Erythroblast (primary cell): ENCODE results near the gene C2CD3.

Experiments
- DNase-seq, 2 experiments: peaks; one replicate each; lab custom pipeline; 2025; lab: John Stamatoyannopoulos, UW
- GATA1 ChIP-seq: IDR thresholded peaks from 2 replicates; pipeline ENCODE4 v1.6.1; 2011; ENCODE audit warnings: low read depth, mild to moderate bottlenecking, control low read depth, low read length, moderate library complexity
- POLR2A ChIP-seq: IDR thresholded peaks from 2 replicates; pipeline ENCODE4 v1.6.1; 2011; ENCODE audit warnings: mild to moderate bottlenecking, low read length

Gene C2CD3

DNA sequence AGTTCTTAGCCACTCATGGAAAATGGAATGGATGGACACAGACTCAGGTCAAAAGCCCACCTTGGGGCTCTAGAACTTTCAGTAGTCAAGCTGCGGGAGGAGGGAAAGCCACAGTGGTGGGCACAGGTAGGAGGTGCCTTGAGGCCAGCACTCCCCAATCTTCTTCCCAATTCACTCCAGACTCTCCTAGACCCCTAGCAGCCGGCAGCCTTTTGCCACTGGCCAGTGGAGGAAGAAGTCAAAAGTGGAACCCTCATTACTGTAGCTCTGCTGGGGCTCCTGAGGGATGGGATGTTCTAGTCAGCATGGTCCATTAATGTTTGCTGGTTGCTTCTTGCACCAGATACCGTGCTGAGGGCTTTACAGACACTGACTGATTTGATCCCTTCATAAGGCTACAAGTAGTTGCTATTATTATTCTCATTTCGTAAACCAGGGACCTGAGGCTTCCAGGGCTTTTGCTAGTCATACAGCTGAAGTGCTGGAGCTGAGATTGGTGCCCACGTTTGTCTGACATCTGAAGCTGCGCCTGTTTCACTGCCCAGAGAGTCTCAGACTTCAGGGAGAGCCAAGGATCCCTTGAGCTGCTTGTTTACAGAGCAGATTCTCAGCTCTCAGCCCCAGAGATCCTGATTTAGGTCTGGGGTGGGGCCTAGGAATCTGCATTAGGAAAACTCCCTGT is 163.0 kb downstream of the C2CD3 start:
- DNase-seq, result no peak
- TF ChIP-seq GATA1 (no peak), POLR2A (no peak)

DNA sequence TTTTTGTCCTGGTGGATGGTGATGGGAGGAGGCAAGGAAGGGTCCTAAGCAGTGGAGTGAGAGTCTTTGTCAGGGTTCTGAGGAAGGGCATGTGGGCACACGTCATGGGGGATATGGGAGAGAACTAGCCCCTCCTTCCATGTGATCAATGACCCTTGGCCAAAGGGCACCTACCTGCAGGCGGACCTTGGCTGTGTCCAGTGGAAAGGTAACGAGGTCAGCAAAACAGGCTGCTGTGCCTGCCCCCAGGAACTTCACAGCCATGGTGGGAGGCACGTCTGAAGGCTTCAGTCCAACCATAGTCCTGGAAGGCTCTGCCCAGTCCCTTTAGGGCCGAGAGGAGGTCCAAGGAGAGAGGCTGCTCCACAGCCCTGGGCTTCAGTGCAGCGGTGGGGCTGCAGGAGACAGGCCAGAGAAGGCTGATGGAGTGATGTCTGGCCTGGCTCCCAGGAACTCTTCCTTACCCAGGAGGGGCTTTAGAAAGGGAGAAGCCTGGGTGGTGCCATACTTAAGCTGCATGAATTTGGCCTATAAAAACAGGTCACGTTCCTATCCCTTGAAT is 164.0 kb downstream of the C2CD3 start:
- DNase-seq, result no peak
- TF ChIP-seq GATA1, result no peak
- no peak for TF ChIP-seq POLR2A

DNA sequence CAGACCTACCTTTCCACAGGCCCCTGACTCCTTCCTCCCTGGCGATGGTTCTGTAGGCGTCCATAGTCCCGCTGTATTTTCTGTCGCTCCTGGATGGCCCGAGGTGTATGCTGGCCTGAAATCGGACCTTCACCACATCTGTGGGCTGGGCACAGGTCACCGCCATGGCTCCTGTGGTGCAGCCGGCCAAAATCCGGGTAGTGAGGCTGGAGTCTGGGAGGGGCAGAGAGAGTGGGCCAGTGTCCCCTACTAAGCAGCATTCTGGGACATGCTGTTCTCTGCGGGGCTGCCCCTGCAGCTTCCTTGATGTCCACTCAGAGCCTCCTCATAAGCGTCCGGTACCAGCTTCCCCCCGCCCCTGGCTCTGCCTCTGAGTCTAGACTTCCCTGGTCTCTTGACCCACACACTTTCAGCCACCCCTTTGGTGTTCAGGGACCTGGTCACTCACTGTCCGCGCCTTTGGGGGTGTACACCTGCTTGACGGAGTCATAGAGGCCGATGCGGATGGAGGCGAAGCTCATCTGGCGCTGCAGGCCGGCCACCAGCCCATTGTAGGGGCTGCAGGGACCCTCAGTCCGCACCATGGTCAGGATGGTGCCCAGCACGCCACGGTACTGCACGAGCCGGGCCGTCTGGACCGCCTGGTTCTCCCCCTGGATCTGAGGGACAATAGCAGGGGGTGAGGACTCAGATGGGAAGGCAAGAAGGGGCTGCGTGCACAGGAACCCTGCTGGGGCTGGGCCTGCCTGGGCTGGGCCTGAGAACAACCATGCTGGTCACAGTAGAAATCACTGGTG is 164.9 kb downstream of the C2CD3 start:
- TF ChIP-seq POLR2A (no peak), GATA1 (no peak)
- no peak for DNase-seq

GRCh38 chr11:74004759-74005615 is 165.8 kb downstream of the C2CD3 start:
- peak; percentile 56 to 66 for DNase-seq
- TF ChIP-seq POLR2A (no peak), GATA1 (no peak)

DNA sequence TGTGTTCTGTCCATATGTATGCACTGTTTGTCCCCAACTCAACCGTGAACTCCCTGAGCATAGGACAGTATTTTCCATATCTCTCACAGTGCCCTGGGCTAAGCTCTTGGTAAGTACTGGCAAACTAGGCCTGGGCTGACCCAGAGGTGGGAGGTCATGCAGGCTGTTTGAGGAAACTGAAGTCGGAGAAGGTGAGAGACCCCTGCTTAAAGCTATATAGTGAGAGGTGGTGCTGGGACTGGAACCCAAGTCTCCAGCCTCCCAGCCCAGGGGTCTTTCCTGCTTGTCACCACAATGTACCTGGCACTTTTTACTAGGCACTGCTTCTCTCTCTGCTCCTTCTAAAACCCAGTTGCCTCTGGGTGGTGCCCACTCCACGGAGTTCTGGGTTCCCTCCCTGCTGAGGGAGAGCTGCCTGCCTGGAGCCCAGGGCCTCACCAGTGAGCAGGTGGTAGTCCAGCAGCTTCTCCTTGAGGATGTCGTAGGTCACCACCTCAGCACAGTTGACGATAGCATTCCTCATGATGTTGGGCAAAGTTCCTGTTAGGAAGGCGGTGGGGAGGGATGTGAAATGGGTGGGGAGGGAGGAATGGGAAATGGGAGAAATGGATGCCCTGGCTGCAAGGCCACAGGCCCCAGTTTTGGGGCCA is 166.6 kb downstream of the C2CD3 start:
- no peak for TF ChIP-seq POLR2A

DNA sequence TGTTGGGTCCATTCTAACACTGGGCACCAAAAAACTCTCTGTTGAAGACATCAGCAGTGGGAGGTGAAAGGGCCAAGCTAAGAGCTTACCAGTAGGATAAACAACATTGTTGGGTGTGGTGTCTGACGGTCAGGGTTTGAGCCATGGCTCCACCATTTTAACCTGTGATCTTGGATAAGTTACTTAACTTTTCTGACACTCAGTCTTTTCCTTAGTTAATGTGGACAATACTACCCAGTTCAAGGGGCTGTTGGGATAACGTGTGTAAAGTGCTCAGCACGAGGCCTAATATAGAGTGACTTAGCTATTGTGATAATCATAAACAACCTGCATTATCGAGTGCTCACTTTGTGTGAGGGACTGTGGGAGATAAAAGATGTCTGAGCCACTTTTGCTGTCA is 168.0 kb downstream of the C2CD3 start:
- TF ChIP-seq GATA1, result no peak
- TF ChIP-seq POLR2A, result no peak
- no peak for DNase-seq

More for the DNA sequence above, 166.6 kb downstream of the C2CD3 start:
- no peak for DNase-seq

GRCh38 chr11:74001822-74002286 is 168.9 kb downstream of the C2CD3 start:
- peak; percentile 65 to 74 for DNase-seq

GRCh38 chr11:74000307-74001133 is 170.3 kb downstream of the C2CD3 start:
- no peak for TF ChIP-seq GATA1
- no peak for TF ChIP-seq POLR2A
- DNase-seq, result no peak

More at GRCh38 chr11:74001822-74002286, 168.9 kb downstream of the C2CD3 start:
- no peak for TF ChIP-seq POLR2A
- TF ChIP-seq GATA1, result no peak

GRCh38 chr11:73999581-74000306 is 171.1 kb downstream of the C2CD3 start:
- DNase-seq, result no peak
- TF ChIP-seq GATA1 (no peak), POLR2A (no peak)

GRCh38 chr11:73998846-73999575 is 171.8 kb downstream of the C2CD3 start:
- no peak for TF ChIP-seq POLR2A
- TF ChIP-seq GATA1, result no peak
- DNase-seq, result no peak
